Mesothelial cell of epicardium (in vitro differentiated cells): ENCODE data around the gene HLA-DPB1. TPM values are rescaled to one million over a fixed set of nuclear protein-coding genes. Genes with fewer than 3 reads are reported as not detected.

Experiments used
- DNase-seq, 2 experiments: peaks; one replicate each; pipeline ENCODE4 v3.0.0; 2021; ENCODE audit warnings: low spot score in 2 of 2; ENCODE audit not compliant: unreplicated experiment in 2 of 2
- H3K27ac Mint-ChIP-seq: 2 replicates; pipeline ENCODE4 v1.8.0; 2021; ENCODE audit warnings: mixed read lengths
- H3K27me3 Mint-ChIP-seq: 2 replicates; pipeline ENCODE4 v1.8.0; 2021; ENCODE audit warnings: low read depth, mixed read lengths
- H3K36me3 Mint-ChIP-seq: 2 replicates; pipeline ENCODE4 v1.8.0; 2021; ENCODE audit warnings: mixed read lengths
- H3K4me1 Mint-ChIP-seq: 2 replicates; pipeline ENCODE4 v1.8.0; 2021; ENCODE audit warnings: mixed read lengths
- H3K4me3 Mint-ChIP-seq: 2 replicates; pipeline ENCODE4 v1.8.0; 2021; ENCODE audit warnings: mild to moderate bottlenecking, moderate library complexity, mixed read lengths
- H3K9me3 Mint-ChIP-seq: 2 replicates; pipeline ENCODE4 v1.8.0; 2021; ENCODE audit warnings: mixed read lengths
- total RNA-seq: library from RNA; stranded (reverse); gene quantifications from 3 replicates; pipeline ENCODE4 v1.2.1, GENCODE V29; 2021
- TF ChIP-seq, protein P1 (sequence below): fragments of 200-600 bp; sonication (generic); IDR thresholded peaks from one replicate; pipeline ENCODE4 v1.5.0; 2021; ENCODE audit warnings: antibody characterized with exemption; ENCODE audit not compliant: unreplicated experiment

Gene HLA-DPB1
- total RNA-seq, 1 donor from 2014 or later = 12.7 TPM

- H3K9me3 Mint-ChIP-seq = no peaks in the 10 kb centered on the region
- H3K4me3 Mint-ChIP-seq = no peak overlapping the region
- H3K4me1 Mint-ChIP-seq = no peaks in the 10 kb centered on the region
- H3K27ac Mint-ChIP-seq = no peak overlapping the region
- DNase-seq = no peak
- peaks cover 20% of the 10 kb centered on the region for H3K27me3 Mint-ChIP-seq
- TF ChIP-seq, protein P1, sequence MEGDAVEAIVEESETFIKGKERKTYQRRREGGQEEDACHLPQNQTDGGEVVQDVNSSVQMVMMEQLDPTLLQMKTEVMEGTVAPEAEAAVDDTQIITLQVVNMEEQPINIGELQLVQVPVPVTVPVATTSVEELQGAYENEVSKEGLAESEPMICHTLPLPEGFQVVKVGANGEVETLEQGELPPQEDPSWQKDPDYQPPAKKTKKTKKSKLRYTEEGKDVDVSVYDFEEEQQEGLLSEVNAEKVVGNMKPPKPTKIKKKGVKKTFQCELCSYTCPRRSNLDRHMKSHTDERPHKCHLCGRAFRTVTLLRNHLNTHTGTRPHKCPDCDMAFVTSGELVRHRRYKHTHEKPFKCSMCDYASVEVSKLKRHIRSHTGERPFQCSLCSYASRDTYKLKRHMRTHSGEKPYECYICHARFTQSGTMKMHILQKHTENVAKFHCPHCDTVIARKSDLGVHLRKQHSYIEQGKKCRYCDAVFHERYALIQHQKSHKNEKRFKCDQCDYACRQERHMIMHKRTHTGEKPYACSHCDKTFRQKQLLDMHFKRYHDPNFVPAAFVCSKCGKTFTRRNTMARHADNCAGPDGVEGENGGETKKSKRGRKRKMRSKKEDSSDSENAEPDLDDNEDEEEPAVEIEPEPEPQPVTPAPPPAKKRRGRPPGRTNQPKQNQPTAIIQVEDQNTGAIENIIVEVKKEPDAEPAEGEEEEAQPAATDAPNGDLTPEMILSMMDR = no peak
- no peaks in the 10 kb centered on the region for H3K36me3 Mint-ChIP-seq
Observed at GRCh38 chr6:33132081-33132524, 56.3 kb downstream of the HLA-DPB1 start.

- no peak overlapping the region for H3K27ac Mint-ChIP-seq
- no peaks in the 10 kb centered on the region for H3K36me3 Mint-ChIP-seq
- no peaks in the 10 kb centered on the region for H3K4me1 Mint-ChIP-seq
- no peak for DNase-seq
- H3K9me3 Mint-ChIP-seq = no peaks in the 10 kb centered on the region
- H3K4me3 Mint-ChIP-seq = no peak overlapping the region
- TF ChIP-seq, protein P1 = no peak
- peaks cover 8% of the 10 kb centered on the region for H3K27me3 Mint-ChIP-seq
Observed at GRCh38 chr6:33136310-33136900, 60.6 kb downstream of the HLA-DPB1 start.

Other genes with a start within 250 kb of the HLA-DPB1 start
- 22.9 to 24.2 TPM (median 23.6 TPM) in 3 replicates for gene TAP2, start 237.3 kb upstream of the HLA-DPB1 start, total RNA-seq
- 12.3 to 14.2 TPM (median 14.1 TPM) in 3 replicates for gene PSMB8, start 231.9 kb upstream of the HLA-DPB1 start, total RNA-seq
- 9.3 to 10.4 TPM (median 10.3 TPM) in 3 replicates for gene TAP1, start 222.3 kb upstream of the HLA-DPB1 start, total RNA-seq
- 0.81 to 0.82 TPM in 2 of 3 replicates, not detected in the other for gene PSMB9, start 221.8 kb upstream of the HLA-DPB1 start, total RNA-seq
- not detected in 3 replicates for gene HLA-DMB, start 135.0 kb upstream of the HLA-DPB1 start, total RNA-seq
- 1.7 to 2.1 TPM (median 2.0 TPM) in 3 replicates for gene HLA-DMA, start 122.9 kb upstream of the HLA-DPB1 start, total RNA-seq
- 235 to 261 TPM (median 246 TPM) in 3 replicates for gene BRD2, start 107.4 kb upstream of the HLA-DPB1 start, total RNA-seq
- 4.8 to 6.1 TPM (median 5.8 TPM) in 3 replicates for gene HLA-DOA, start 66.4 kb upstream of the HLA-DPB1 start, total RNA-seq
- 2.0 to 2.2 TPM (median 2.0 TPM) in 3 replicates for gene HLA-DPA1, start 2.3 kb upstream of the HLA-DPB1 start, total RNA-seq
- 12.6 to 14.4 TPM (median 14.2 TPM) in 3 replicates for gene COL11A2, start 116.5 kb downstream of the HLA-DPB1 start, total RNA-seq
- gene RXRB, start 124.7 kb downstream of the HLA-DPB1 start, total RNA-seq = 67.6 to 70.4 TPM (median 70.3 TPM) in 3 replicates
- 138 to 140 TPM (median 140 TPM) in 3 replicates for gene SLC39A7, start 124.9 kb downstream of the HLA-DPB1 start, total RNA-seq
- gene HSD17B8, start 128.7 kb downstream of the HLA-DPB1 start, total RNA-seq = 15.0 to 15.3 TPM (median 15.1 TPM) in 3 replicates
- 55.8 to 59.0 TPM (median 56.0 TPM) in 3 replicates for gene RING1, start 132.5 kb downstream of the HLA-DPB1 start, total RNA-seq
- 67.2 to 69.8 TPM (median 69.6 TPM) in 3 replicates for gene VPS52, start 195.9 kb downstream of the HLA-DPB1 start, total RNA-seq
- 2,626 to 2,771 TPM (median 2,750 TPM) in 3 replicates for gene RPS18, start 196.1 kb downstream of the HLA-DPB1 start, total RNA-seq
- 3.9 to 4.6 TPM (median 4.3 TPM) in 3 replicates for gene B3GALT4, start 201.1 kb downstream of the HLA-DPB1 start, total RNA-seq
- gene WDR46, start 213.2 kb downstream of the HLA-DPB1 start, total RNA-seq = 46.2 to 53.6 TPM (median 52.0 TPM) in 3 replicates
- gene PFDN6, start 213.6 kb downstream of the HLA-DPB1 start, total RNA-seq = 38.7 to 43.0 TPM (median 39.9 TPM) in 3 replicates
- 108 to 113 TPM (median 112 TPM) in 3 replicates for gene RGL2, start 223.0 kb downstream of the HLA-DPB1 start, total RNA-seq
- gene TAPBP, start 238.1 kb downstream of the HLA-DPB1 start, total RNA-seq = 62.8 to 68.3 TPM (median 64.4 TPM) in 3 replicates
- gene ZBTB22, start 241.8 kb downstream of the HLA-DPB1 start, total RNA-seq = 33.2 to 36.0 TPM (median 35.8 TPM) in 3 replicates
- 31.9 to 33.2 TPM (median 33.1 TPM) in 3 replicates for gene DAXX, start 247.0 kb downstream of the HLA-DPB1 start, total RNA-seq